Activated gamma-delta T cell (primary cell): ENCODE data around the gene CCR1.
"Not testable (repeated sequence)": the region's sequence is repeated elsewhere in the genome, so short reads cannot be mapped to it uniquely, and the experiment has no call there.

Experiments used
- DNase-seq: peaks from one replicate; lab custom pipeline; 2025; lab: John Stamatoyannopoulos, UW

The CCR1 gene

GRCh38 chr3:46212101-46212500, 4.0 kb upstream of the CCR1 start:
- no peak for DNase-seq

- no peak for DNase-seq
These were observed 1.8 kb upstream of the CCR1 start for GRCh38 chr3:46209746-46210470.

GRCh38 chr3:46209053-46209452, 940 bp upstream of the CCR1 start:
- DNase-seq, result no peak

GRCh38 chr3:46207514-46207913, 599 bp downstream of the CCR1 start:
- DNase-seq, result not testable (repeated sequence)

- DNase-seq, result no peak
These were observed 1.7 kb downstream of the CCR1 start for GRCh38 chr3:46206282-46207015.

- no peak for DNase-seq
These were observed 2.7 kb downstream of the CCR1 start for GRCh38 chr3:46205286-46205960.

GRCh38 chr3:46203681-46204080, 4.4 kb downstream of the CCR1 start:
- no peak for DNase-seq

GRCh38 chr3:46202535-46202934, 5.6 kb downstream of the CCR1 start:
- no peak for DNase-seq

GRCh38 chr3:46200790-46201189, 7.3 kb downstream of the CCR1 start:
- DNase-seq, result no peak

- no peak for DNase-seq
These were observed 7.9 kb downstream of the CCR1 start for GRCh38 chr3:46200211-46200610.

- no peak for DNase-seq
These were observed 11.7 kb downstream of the CCR1 start for GRCh38 chr3:46196261-46196957.

GRCh38 chr3:46194868-46195553, 13.1 kb downstream of the CCR1 start:
- no peak for DNase-seq

- DNase-seq, result no peak
These were observed 14.7 kb downstream of the CCR1 start for GRCh38 chr3:46193436-46193835.

GRCh38 chr3:46192939-46193338, 15.2 kb downstream of the CCR1 start:
- no peak for DNase-seq

- DNase-seq, result no peak
These were observed 16.4 kb downstream of the CCR1 start for GRCh38 chr3:46191730-46192129.

- no peak for DNase-seq
These were observed 19.4 kb downstream of the CCR1 start for GRCh38 chr3:46188708-46189107.

GRCh38 chr3:46187876-46188275, 20.2 kb downstream of the CCR1 start:
- no peak for DNase-seq

- no peak for DNase-seq
These were observed 20.8 kb downstream of the CCR1 start for GRCh38 chr3:46187341-46187700.

- no peak for DNase-seq
These were observed 21.4 kb downstream of the CCR1 start for GRCh38 chr3:46186471-46187340.

- DNase-seq, result no peak
These were observed 23.6 kb downstream of the CCR1 start for GRCh38 chr3:46184469-46184868.

GRCh38 chr3:46183330-46183729, 24.8 kb downstream of the CCR1 start:
- no peak for DNase-seq
